Activated CD4-positive, alpha-beta T cell treated with anti-CD3 and anti-CD28 coated beads, Interleukin-2, Interleukin-4, amounts not matched to agents 100 ng/mL and 50 ng/mL, durations not matched to agents 16 hours and 8 hours (primary cell): ENCODE results near the gene GASK1B.

Source experiments
- DNase-seq: peaks from one replicate; pipeline ENCODE4 v3.0.0-alpha.2; 2020; ENCODE audit warnings: low spot score

The GASK1B gene

GRCh38 chr4:158146736-158147135, 26.1 kb downstream of the GASK1B start:
- DNase-seq, result no peak

- no peak for DNase-seq
Observed at GRCh38 chr4:158139086-158139485, 33.7 kb downstream of the GASK1B start.

DNA sequence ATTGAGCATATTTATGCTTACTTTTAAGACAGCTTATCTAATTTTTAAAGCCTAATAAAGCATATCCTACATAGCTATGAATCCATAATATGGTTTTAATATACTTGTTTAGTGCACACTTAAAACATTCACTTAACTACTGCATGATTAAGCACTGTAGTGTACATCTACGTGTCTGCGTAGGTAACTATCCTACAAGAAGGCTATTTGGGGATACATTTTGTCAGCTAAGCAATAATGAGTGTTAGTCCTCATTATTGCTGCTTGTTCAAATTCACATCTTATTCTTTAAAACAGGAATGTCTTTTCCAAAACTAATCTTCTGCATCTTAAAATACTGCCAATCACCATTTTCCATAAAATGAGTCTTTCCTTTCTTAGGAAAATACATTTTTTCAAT, 38.6 kb downstream of the GASK1B start:
- DNase-seq, result no peak

- no peak for DNase-seq
Observed at GRCh38 chr4:158133551-158133950, 39.3 kb downstream of the GASK1B start.

- no peak for DNase-seq
Observed at GRCh38 chr4:158131027-158131426, 41.8 kb downstream of the GASK1B start.

GRCh38 chr4:158130204-158130603, 42.6 kb downstream of the GASK1B start:
- DNase-seq, result no peak

DNA sequence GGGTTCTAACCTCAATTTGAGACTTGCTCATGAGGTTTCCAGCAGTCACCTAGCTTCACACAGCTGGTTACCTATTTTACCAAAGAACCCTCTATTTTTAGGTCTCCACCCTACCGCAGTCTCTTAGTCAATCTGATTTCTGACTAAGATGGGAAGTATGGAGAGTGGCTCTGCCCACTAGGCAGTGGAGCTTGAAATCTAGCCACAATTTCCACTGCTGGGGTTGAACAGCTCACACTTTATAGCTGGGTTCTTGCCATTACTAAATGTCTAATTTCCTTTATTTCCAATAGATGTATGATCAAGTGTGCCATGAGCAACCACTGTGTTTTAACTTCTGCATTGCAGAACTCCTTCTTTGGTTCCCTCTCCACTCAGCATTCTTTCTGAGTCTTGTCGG, 43.1 kb downstream of the GASK1B start:
- no peak for DNase-seq

DNA sequence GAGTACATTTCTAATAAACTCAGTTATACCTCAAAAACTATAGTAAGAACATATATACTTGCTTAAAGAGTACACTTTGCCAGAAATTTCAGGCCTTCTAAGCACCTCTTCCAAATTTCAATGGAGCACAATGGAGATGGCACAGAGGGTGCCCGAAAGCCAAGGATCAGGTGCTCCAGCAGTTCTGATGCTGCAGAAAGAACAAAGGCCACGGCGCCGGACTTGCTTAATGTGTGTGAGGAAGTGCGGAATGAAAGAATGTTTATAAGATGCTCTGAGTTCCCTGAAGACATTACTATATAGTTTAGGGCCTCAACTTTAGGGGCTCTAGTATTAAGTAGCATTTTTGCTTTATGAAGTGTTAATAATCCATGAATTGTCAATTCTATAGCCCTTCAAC, 44.3 kb downstream of the GASK1B start:
- no peak for DNase-seq

DNA sequence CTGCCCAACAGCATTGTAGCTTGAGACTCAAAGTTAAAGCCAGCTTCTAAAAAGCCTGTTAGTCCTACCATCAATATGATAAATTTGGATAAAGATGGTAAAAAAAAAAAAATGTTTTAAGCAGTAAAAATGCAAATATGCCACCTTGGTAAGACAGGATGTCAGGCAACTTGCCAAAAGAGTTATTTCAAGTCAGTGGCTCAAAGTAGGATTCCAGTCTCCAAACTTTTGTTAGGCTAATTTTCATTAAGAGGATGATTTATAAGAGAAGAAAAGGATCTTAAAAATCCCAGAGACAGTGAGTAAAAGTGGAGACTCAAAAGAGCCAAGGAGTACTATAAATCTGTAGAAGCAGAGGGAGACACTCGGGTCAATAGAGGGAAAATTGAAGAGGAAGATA, 47.5 kb downstream of the GASK1B start:
- DNase-seq, result no peak
